GM21367 (cell line): Measurements from ENCODE around the gene TCERG1L.
"Not testable (repeated sequence)": the region's sequence is repeated elsewhere in the genome, so short reads cannot be mapped to it uniquely, and the experiment has no call there.

Source experiments
- ATAC-seq: cut with Tn5 transposase; IDR thresholded peaks from one replicate; pipeline ENCODE4 v1.9.1; 2021; ENCODE audit not compliant: unreplicated experiment

Gene TCERG1L

DNA sequence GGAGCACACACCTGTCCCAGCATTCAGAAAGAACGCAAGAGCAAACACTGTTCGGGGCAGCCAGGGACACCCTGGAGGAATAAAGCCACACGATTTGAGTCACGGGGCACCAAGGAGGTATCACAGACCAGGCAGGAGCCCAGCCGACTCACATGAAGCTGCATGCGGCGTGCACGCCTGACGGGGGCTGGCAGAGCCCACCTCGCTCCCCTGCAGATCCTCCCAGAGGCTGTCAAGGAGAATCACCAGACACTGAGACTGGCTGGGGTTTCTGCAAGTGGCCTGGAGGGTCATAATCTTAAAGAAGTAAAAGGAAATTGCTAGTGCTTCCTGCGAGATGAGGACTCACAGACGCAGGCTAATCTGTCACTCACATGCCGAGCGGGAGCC lies 61.6 kb downstream of the TCERG1L start:
- no peak for ATAC-seq

DNA sequence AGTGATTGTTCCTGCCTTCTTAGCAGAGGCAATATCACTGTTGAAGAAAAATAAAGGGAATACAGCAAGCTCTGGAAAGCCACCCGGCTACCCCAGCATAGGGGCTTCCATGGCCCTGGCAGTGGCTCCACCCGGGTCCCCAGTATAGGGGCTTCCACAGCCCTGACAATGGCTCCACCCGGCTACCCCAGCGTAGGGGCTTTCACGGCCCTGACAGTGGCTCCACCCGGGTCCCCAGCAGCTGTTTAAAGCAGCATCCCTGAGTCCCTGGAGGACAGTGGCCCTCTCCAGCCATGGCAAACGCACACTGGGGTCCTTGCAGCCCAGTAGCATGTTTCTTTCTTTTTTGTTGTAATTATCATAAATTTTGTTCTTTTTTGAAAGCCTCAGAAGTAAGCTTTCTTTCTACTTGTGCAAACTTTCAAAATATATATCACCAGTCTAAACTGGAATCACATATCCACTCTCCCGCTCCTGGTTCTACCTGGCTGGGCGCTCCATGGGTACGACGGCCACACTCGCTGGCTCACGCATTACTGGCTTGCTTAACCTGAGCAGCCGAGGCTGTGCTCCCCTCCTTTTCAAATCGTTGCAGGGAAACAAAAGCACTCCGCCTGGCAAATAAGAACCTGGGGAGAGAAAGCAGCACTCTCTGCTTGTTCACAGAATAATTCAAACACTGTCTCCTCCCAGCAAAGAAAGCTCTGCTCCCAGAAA lies 62.1 kb downstream of the TCERG1L start:
- no peak for ATAC-seq

DNA sequence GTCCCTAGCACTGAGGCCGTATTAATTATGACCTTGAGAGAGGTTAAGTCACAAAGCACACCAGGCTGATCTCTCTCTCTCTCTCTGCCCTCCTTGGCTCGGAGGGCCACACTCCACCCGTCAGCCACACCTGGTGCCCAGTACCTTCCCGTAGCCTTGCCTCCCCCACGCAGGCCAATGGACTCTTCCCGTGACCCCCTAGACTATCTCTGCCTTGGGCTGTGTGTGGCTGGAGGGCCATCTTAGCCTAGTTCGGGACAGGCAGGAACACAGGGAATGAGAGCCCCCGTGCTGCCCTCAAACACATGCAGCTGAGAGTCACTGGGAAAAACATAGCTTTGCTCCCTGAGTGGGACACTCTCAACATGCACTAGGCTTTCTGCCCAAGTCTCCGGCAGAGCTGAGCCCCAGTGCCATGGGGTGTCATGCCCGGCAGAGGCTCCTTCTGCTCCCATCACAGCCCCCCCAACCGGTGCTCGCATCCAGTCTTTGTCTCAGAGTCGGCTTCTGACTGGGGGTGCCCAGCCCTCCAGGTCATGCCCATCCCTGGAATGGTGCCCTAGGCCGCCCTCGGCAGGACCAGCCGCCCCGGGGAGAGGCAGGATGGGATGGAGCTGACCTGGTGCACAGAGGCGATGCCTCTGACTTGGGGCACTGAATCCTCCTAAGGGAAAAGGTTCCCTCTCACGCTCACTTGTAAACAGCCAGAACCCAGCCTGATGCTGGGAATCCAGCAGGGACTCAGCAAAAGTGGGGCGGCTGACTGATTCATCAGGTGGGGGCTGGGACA lies 63.0 kb downstream of the TCERG1L start:
- no peak for ATAC-seq

DNA sequence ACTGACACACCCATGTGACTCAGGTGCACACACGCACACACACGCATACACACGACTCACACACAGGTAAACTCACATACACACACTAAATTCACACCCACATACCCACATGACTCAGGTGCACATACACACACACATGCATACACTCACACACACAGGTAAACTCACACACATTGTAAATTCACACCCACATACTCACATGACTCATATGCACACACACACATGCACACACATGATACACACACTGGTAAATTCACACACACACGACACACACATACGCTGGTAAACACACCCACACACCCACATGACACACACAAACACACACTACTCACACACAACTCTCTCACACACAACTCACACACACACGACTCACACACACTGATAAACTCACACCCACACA lies 63.6 kb downstream of the TCERG1L start:
- ATAC-seq, result no peak

DNA sequence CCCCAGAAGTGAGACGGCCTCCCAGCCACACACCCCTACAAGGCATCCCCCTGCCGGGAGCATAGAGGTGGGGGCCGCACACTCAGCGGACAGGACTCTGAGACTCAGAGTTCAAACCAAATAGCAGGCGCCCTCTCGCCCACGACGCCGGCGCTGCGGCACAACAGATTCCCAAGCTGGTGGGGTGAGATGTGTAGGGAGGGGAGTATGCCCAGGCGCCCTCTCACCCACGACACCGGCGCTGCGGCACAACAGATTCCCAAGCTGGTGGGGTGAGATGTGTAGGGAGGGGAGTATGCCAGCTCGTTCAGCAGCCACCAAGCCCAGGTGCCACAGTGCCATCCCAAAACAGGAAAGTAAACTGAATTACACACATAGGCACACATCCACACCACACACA lies 64.7 kb downstream of the TCERG1L start:
- no peak for ATAC-seq

DNA sequence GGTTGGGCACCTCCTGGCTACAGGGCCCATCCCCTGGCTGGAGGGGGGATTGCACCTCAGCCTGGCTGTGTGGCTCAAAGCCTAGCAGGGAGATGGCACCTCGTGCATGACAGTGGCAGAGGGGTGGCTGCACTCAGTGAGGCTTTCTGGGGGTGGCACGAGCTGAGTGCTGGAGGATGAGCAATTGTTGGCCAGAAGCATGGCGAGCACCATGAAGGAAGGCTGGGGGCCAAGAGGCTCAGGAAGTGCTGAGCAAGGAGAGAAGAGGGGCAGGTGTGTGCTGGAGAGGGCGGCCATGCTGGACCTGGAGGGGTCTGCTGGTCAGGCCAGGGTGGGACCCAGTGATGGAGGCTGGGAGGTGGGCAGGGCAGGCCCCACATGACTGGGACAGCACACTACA lies 65.4 kb downstream of the TCERG1L start:
- no peak for ATAC-seq

DNA sequence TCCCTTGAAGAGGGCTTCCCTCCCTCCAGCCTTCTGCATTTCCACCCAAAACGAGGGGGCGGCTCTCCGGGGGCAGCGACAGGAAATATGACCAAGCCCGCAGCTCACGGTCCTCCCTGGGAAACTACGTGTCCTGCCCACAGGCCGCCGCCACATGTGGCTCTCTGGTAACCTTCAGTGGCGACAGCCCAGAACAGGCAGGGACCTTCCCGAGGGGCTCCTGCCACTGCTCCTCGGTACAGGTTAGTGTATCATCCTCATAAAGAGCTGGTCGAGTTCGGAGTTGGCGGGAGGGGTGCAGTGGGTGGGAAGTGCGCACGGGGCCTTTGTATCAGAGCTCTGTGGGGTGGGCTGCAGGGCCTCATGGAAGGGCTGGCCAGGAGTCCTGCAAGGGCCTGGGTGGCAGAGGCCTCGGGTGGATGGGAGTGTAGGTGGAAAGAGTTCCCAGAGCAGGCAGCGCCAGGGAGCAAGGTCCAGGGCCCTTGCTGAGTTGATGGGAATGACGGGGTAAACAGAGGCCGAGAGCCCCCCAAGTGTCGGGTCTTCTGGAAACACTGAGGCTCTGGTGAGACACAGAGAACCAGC lies 66.0 kb downstream of the TCERG1L start:
- ATAC-seq, result no peak

DNA sequence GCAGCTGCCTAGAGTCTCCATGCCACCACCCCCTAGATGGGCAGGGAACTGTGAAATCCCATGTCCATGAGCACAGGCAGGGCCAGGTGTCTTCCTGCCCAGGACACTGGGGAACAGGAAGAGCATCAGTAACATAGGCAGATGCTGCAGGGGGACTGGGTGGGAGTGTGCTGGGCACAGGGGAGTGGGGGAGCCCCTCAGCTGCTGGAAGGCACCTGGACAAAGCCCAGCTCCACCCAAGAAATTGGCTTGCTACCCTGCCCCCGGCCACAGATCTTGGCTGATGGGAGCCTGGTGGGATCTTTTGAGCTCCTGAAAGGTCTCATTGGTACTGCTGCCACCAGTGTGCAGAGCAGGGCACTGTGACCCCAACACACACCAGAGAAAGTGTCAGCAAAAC lies 66.7 kb downstream of the TCERG1L start:
- ATAC-seq, result no peak

DNA sequence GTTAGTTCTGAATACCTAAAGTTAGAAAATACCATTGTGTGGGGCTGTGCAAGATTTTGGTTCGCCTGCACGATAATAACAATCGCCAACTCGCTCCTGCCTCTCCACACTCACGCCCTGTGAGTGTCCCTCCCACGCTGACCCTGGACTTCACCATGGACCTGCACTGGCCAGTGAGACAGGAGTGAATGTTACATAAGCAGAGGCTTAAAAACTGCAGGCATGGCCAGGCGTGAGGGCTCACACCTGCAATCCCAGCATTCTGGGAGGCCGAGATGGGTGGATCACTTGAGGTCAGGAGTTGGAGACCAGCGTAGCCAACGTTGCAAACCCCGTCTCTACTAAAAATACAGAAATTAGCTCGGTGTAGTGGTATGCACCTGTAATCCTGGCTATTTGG lies 68.4 kb downstream of the TCERG1L start:
- no peak for ATAC-seq

DNA sequence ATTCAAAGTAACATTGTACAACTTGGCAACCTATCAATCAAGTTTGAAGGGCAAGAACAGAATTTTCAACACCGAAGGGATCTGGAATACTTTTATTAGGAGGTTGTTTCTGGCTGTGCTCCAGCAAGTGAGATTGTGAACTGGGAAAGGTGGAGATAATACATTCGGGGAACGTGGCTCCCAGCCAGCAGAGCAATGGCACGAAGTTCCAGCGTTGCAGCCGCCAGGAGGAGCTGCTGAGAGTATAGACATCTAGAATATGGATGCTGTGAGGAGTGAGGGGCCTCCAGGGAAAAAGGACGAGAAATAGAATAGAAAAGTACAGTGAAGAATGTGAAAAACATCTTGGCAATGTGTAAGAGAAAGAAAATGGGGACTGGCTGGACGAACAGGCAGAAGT lies 69.5 kb downstream of the TCERG1L start:
- ATAC-seq, result no peak

DNA sequence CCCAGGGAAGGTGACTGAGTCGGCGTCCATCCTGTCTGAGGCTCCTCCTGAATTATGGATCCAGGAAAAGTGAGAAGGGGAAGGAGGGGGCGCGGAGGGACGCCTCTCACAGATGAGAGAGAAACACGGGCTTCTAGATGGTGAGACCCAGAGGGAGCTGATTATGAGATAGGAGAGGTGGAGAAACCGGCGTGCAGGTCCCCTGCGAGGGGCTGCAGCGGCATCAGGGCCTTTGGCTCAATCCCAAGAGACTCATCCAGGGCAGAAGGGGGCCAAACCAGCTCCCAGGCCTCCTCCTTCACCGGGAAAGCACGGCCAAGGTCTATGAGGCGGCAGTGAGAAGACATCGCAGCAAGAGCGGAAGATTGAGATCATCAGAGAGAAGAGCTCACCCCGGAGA lies 70.8 kb downstream of the TCERG1L start:
- no peak for ATAC-seq

DNA sequence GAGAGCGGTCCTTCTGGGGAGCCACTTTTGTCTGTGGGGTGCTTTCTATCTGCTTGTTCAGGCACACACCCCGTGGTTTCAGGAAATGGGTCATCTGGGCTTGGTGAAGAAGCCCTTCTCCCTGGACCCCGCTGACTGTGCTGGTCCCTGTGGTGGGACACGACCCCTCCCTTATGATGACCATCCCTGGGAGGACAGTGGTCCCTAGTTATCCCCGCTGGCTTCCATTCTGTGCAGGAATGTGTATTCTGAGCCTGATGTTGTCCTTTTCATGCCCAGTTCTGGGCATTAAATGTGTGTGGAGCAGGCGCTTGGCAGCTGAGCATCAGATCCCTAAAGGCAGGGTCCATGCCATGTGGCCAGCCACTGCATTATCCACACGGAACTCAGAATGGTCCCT lies 71.6 kb downstream of the TCERG1L start:
- no peak for ATAC-seq

DNA sequence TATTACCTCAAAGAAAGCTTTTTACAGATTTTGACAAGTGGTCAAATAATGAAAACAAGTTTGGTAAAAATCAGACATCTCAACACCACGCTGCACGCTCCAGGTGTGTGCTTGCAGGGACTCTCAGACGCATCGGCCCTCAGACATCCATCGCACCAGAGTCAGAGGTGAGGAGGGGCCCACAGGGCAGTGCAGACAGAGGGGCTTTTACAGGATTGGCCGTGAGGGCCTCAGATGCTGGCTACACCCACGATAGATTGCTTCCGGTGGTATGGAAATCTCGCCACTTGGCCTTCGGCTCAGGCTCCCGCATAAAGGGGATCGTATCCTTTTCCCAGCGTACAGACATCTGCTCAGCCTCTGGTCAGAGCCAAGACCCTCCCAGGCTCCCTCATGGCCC lies 72.1 kb downstream of the TCERG1L start:
- ATAC-seq, result no peak

DNA sequence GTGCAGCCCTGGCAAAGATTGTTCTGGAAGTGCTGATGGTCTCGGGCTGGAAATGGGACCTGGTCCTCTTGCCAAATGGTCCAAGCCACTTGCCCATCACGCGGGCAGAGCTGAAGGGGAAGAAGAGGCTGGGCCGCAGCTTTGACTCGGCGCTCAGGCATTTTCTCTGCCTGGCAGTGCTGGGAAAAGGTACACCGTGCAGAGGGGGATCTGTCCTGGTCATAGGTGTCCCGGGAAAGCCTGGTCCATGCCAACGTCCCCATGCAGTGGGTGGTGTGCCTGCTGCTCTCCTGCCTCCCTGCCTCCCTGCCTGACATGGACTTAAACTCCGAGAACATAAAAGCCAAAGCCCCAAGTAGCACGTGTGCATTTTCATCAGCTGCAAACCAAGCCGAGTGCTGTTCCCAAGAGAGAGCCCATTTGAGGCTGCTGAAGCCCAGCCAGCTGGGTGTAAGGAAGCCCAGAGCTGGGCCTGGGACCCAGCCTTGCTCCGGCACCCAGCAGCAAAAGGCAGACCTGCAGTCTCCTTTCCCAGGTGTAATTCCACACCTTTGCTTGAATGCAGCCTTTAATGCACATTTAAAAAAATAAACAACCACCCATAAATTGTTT lies 72.7 kb downstream of the TCERG1L start:
- no peak for ATAC-seq

DNA sequence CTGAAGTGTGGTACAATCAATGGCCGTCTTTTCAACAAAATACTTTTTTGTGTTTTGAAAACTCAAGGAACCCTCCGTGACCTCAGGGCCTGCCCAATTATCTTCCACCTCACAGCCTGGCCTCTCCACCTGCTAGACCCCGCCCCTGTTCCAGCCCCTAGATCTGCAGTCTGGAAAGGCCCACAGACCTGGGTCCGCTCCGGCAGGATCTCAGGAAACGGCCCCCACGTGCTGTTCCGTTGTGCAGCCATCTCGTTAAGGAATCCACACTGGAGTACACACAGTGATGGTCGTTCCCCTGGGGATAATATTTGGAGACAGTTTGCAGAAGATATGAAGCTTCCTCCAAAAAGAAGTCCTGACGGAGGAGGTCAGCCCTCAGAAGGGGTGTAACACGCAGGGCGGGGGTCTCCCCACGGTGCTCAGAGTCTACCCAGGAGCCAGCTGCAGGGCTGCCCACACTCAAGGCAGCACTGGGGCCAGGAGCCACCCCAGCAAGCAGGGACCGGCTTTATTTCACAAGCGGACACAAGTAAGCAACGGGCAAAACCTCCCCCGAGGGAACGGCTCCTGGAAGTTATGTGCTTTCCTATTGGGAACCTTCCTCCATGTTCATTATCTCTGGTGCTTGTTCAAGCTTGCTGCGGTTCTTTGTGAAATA lies 73.4 kb downstream of the TCERG1L start:
- ATAC-seq, result no peak

DNA sequence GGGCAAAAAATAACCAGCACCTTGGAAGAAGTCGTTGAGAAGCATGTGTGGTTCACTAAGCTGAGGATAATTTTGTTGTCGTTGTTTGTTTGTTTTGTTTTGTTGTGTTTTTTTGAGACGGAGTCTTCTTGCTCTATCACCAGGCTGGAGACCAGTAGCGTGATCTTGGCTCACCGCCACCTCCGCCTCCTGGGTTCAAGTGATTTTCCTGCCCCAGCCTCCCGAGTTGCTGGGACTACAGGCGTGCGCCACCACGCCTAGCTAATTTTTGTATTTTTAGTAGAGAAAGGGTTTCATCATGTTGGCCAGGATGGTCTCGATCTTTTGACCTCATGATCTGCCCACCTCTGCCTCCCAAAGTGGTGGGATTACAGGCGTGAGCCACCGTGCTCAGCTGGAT lies 76.9 kb downstream of the TCERG1L start:
- not testable (repeated sequence) for ATAC-seq

DNA sequence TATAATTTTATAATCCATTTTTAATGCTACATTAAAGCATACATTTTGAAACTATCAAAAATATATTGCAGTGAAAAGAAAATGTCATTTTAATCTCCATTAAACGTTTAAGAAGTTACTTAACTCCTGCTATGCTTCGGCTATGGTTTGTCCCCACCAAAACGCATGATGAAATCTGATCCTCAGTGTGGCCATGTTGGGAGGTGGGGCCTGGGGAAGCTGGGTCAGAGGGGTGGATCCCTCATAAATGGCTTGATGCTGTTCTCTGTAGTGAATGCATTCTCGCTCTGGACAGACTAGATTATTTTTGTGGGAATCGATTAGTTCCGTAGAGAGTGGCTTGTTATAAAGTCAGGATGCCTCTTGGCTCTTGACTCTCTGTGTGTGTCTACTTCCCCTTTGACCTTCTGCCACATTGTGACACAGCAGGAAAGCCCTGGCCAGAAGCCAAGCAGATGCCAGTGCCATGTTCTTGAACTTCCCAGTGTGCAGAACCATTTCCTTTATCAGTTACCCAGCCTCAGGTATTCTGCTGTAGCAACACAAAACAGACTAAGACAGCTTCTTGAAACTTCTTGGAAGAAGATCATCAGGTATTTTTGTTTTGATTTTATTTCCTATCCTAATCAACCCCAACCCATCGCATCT lies 77.8 kb downstream of the TCERG1L start:
- no peak for ATAC-seq

DNA sequence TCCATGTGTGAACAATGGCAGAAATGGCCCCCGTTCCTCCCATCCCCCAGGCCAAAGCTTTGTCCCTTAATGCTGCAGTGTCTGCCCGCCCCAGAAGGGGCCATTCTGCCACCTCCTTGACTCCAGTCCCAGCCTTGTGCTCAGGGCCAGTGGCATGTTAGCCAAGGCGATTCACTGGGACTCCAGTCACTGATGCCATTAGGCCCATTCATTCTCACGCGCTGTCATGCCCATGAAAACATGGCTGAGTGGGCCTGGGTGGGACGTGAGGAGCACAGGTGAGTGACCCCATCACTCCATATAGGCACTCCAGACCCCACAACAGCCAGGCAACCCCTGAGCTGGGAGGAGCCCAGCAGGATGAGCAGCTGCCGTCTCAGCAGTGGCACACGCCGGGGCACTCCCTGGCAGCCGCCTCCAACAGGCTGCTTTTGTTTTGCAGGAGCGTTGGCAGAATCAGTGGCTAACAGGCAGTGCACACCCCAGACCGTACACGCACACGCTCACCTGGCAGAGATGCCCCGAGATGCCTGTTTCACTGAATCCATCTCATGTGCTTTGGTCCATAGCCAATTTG lies 79.5 kb downstream of the TCERG1L start:
- ATAC-seq, result no peak

DNA sequence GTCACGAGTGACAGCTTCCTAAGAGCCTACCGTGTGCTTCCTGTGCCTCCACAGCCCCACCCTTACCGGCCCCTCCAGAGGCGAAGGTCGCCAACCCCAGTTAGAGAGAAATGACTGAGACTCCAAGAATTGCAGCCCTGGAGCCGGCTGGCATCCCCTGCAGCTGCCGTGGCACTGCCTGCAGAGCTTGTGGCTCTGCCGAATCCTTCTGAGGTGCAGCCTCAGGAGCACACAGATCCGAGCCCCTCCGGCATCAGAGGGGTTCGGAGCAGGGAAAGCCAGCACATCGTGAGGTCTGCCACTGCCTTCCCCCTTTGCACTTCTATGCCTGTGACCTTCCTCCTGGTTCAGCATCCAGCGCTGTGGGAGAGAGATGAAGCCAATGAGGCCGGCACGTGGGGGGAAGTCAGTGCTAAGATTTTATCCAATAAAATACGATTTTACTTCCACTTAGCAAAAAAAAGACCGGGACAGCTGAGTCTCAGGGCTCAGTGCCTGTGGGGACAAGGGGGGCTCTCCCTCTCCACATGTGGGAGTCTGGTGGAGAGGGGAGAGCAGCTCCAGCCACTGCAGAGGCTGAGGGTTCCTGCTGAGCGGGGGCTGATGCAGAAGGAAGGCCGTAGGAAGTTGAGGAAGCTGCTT lies 80.1 kb downstream of the TCERG1L start:
- no peak for ATAC-seq
